Gastroesophageal sphincter (tissue), 3 donors: ENCODE measurements around the gene PAX5.

Experiments
- POLR2A ChIP-seq, 2 donors: fragments of 450-650 bp; IDR thresholded peaks; one replicate each; pipeline ENCODE4 v1.6.1; 2017; ENCODE audit warnings: antibody characterized with exemption in 2 of 2, mild to moderate bottlenecking in 2 of 2, moderate library complexity in 1 of 2
- TF ChIP-seq, protein P1 (sequence below), 4 experiments: fragments of 200-600 bp in 2 of 4; fragments of 450-650 bp in 2 of 4; sonication (generic) in 1 of 4; IDR thresholded peaks; one replicate each; pipeline ENCODE4 v1.5.1; 2017 to 2019; ENCODE audit warnings: antibody characterized with exemption in 4 of 4, mild to moderate bottlenecking in 2 of 4, moderate library complexity in 2 of 4

DNA sequence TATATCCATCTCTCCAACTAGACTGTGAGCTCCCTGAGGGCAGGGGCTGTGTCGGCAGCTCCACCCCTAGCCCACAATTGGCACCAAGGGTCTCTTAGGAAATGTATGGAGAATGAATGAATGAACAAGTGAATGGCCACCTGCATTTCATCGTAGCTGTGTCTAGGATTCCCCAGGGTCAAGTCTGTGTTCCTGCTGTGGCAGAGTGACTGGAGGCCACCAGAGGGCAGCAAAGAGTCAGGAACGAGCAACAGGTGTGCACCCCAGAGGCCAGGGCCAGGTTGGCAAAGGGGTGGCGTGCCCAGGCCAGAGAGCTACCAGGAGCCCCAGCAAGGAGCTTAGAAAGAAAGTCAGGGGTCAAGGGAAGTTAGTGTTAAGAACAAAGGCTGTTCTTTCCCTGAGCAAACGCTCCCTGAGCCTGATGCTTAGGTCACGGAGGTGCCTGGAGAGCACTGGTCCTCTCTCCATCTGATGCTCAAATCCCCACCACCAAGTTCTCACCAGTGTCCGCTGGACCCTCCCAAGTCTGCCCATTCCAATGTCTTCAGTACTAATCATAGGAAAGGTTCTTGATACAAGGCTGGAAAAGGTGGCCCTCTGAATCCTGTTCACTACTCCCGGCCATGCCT is 160.7 kb downstream of the PAX5 start:
- no peak for TF ChIP-seq POLR2A (IDR thresholded peaks at IDR 0.05)
- TF ChIP-seq, protein P1, sequence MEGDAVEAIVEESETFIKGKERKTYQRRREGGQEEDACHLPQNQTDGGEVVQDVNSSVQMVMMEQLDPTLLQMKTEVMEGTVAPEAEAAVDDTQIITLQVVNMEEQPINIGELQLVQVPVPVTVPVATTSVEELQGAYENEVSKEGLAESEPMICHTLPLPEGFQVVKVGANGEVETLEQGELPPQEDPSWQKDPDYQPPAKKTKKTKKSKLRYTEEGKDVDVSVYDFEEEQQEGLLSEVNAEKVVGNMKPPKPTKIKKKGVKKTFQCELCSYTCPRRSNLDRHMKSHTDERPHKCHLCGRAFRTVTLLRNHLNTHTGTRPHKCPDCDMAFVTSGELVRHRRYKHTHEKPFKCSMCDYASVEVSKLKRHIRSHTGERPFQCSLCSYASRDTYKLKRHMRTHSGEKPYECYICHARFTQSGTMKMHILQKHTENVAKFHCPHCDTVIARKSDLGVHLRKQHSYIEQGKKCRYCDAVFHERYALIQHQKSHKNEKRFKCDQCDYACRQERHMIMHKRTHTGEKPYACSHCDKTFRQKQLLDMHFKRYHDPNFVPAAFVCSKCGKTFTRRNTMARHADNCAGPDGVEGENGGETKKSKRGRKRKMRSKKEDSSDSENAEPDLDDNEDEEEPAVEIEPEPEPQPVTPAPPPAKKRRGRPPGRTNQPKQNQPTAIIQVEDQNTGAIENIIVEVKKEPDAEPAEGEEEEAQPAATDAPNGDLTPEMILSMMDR (IDR thresholded peaks at IDR 0.05) = peak in 3 of 4 experiments; percentile 50 to 82 (median 57)
